C4-2B (cell line): ENCODE measurements around the gene FEN1.

Experiments
- CTCF ChIP-seq: fragments of 450-650 bp; conservative IDR thresholded peaks from 2 replicates; pipeline ENCODE4 v1.5.1; 2017; ENCODE audit warnings: mild to moderate bottlenecking
- ZFX ChIP-seq: fragments of 450-650 bp; IDR thresholded peaks from 2 replicates; pipeline ENCODE4 v1.6.1; 2017

GRCh38 chr11:61829806-61830205, 37.1 kb downstream of the FEN1 start:
- TF ChIP-seq CTCF: no peak
- no peak for TF ChIP-seq ZFX
